ENCODE data around the gene PTPN23. TPM values are rescaled to one million over a fixed set of nuclear protein-coding genes. Genes with fewer than 3 reads are reported as not detected.
A peak's percentile ranks its signal among the peaks of the same experiment; 100 is the strongest.

Gene PTPN23
- total and polyA plus RNA-seq, 3 donors from 2014 or later, result 30.5 to 141 (median 89.3) TPM

GRCh38 chr3:47422743-47423142, 41.9 kb downstream of the PTPN23 start:
- Histone ChIP-seq H3K9me3 (no peaks in the 10 kb centered on the region), H3K4me1 (peaks cover 24% of the 10 kb centered on the region), H3K36me3 (ENCODE audit: low read depth, missing control alignments) (no peaks in the 10 kb centered on the region), H3K4me3 (no peak overlapping the region), H3K27me3 (no peaks in the 10 kb centered on the region), H3K27ac (no peak overlapping the region)
- TF ChIP-seq POLR2A (IDR thresholded peaks at IDR 0.05), result no peak
- intact Hi-C loops (cut with DNase I; ENCODE audit: low total_unique reads), result loop anchor here (5.0 kb wide), 1 partner anchor 55 kb away; the partner anchor contains the start of gene SCAP
- WGBS, 2 donors, result 88 to 93% methylated on average over 8 to 9 of the region's 9 CpGs
- no peak for DNase-seq

- Histone ChIP-seq H3K4me1 (peaks cover 27% of the 10 kb centered on the region), H3K27me3 (no peaks in the 10 kb centered on the region), H3K9me3 (no peaks in the 10 kb centered on the region), H3K27ac (no peak overlapping the region), H3K36me3 (ENCODE audit: low read depth, missing control alignments) (no peaks in the 10 kb centered on the region), H3K4me3 (no peak overlapping the region)
- TF ChIP-seq CTCF (IDR thresholded peaks at IDR 0.05) (no peak), POLR2A (IDR thresholded peaks at IDR 0.05) (no peak)
- WGBS, 2 donors, result 97 to 98% methylated on average over 7 to 8 of the region's 8 CpGs
- intact Hi-C loops (cut with DNase I; ENCODE audit: low total_unique reads), result loop anchor here (5.0 kb wide), 1 partner anchor 54 kb away; the partner anchor contains the start of gene SCAP
- no peak for DNase-seq
Observed at GRCh38 chr3:47423548-47424145, 42.8 kb downstream of the PTPN23 start.

- Histone ChIP-seq H3K27ac (no peak overlapping the region), H3K27me3 (no peaks in the 10 kb centered on the region), H3K4me3 (no peak overlapping the region), H3K36me3 (ENCODE audit: low read depth, missing control alignments) (no peaks in the 10 kb centered on the region), H3K4me1 (peaks cover 37% of the 10 kb centered on the region), H3K9me3 (no peaks in the 10 kb centered on the region)
- no peak for TF ChIP-seq POLR2A (IDR thresholded peaks at IDR 0.05)
- no peak for TF ChIP-seq CTCF (IDR thresholded peaks at IDR 0.05)
- WGBS, 2 donors, result 86 to 93% methylated on average over 15 of the region's 15 CpGs
- intact Hi-C loops (cut with DNase I; ENCODE audit: low total_unique reads), result loop anchor here (5.0 kb wide), 1 partner anchor 53 kb away; the partner anchor contains the start of gene SCAP
- DNase-seq, result no peak
Observed at GRCh38 chr3:47424434-47425382, 43.9 kb downstream of the PTPN23 start.

GRCh38 chr3:47425383-47425778, 44.6 kb downstream of the PTPN23 start:
- 85 to 86% methylated on average over 11 of the region's 11 CpGs for WGBS, 2 donors
- intact Hi-C loops (cut with DNase I; ENCODE audit: low total_unique reads), result no loop called here
- Histone ChIP-seq H3K27me3 (no peaks in the 10 kb centered on the region), H3K27ac (peak overlapping the region in 1 of 2 donors; percentile 13), H3K9me3 (no peaks in the 10 kb centered on the region), H3K36me3 (ENCODE audit: low read depth, missing control alignments) (no peaks in the 10 kb centered on the region), H3K4me1 (peaks cover 43% of the 10 kb centered on the region), H3K4me3 (no peak overlapping the region)
- TF ChIP-seq POLR2A (IDR thresholded peaks at IDR 0.05) (no peak), CTCF (IDR thresholded peaks at IDR 0.05) (no peak)
- no peak for DNase-seq

- DNase-seq, result no peak
- Histone ChIP-seq H3K4me1 (peaks cover 45% of the 10 kb centered on the region), H3K36me3 (ENCODE audit: low read depth, missing control alignments) (no peaks in the 10 kb centered on the region), H3K27me3 (no peaks in the 10 kb centered on the region), H3K4me3 (no peak overlapping the region), H3K27ac (peak overlapping the region in 1 of 2 donors; percentile 13), H3K9me3 (no peaks in the 10 kb centered on the region)
- TF ChIP-seq CTCF (IDR thresholded peaks at IDR 0.05), result no peak
- TF ChIP-seq POLR2A (IDR thresholded peaks at IDR 0.05), result no peak
- intact Hi-C loops (cut with DNase I; ENCODE audit: low total_unique reads), result no loop called here
- 82 to 93% methylated on average over 6 to 9 of the region's 9 CpGs for WGBS, 2 donors
Observed at GRCh38 chr3:47425959-47426358, 45.1 kb downstream of the PTPN23 start.

Measured in testis (tissue), 3 donors.